Suppressor macrophage treated with lipopolysaccharide for 4 hours (primary cell): ENCODE measurements around the gene TNFSF12.
A peak's percentile ranks its signal among the peaks of the same experiment; 100 is the strongest.

Source experiments
- DNase-seq: peaks from one replicate; pipeline ENCODE4 v3.0.0-alpha.2; 2020

Gene TNFSF12

GRCh38 chr17:7549401-7550055 lies 670 bp downstream of the TNFSF12 start:
- DNase-seq, result no peak

GRCh38 chr17:7550344-7550743 lies 1.5 kb downstream of the TNFSF12 start:
- no peak for DNase-seq

GRCh38 chr17:7551396-7551795 lies 2.5 kb downstream of the TNFSF12 start:
- no peak for DNase-seq

GRCh38 chr17:7552621-7553051 lies 3.8 kb downstream of the TNFSF12 start:
- DNase-seq, result peak; percentile 91

- no peak for DNase-seq
These were observed 4.5 kb downstream of the TNFSF12 start for GRCh38 chr17:7553356-7553755.

- no peak for DNase-seq
These were observed 6.6 kb downstream of the TNFSF12 start for GRCh38 chr17:7555320-7555948.

- no peak for DNase-seq
These were observed 7.8 kb downstream of the TNFSF12 start for GRCh38 chr17:7556627-7557026.

- DNase-seq, result no peak
These were observed 8.4 kb downstream of the TNFSF12 start for GRCh38 chr17:7557147-7557764.

- peak; percentile 69 for DNase-seq
These were observed 9.1 kb downstream of the TNFSF12 start for GRCh38 chr17:7557775-7558543.

- peak; percentile 46 for DNase-seq
These were observed 9.9 kb downstream of the TNFSF12 start, which contains the start of gene TNFSF13 for GRCh38 chr17:7558544-7559319. Gene TNFSF13 (plus strand): TSS chr17:7558750. CDS start chr17:7559040, 290 bp downstream.

GRCh38 chr17:7559320-7560171 lies 10.7 kb downstream of the TNFSF12 start:
- no peak for DNase-seq

GRCh38 chr17:7560172-7561027 lies 11.5 kb downstream of the TNFSF12 start:
- peak; percentile 68 for DNase-seq

- peak; percentile 89 for DNase-seq
These were observed 12.2 kb downstream of the TNFSF12 start for GRCh38 chr17:7561028-7561575.

GRCh38 chr17:7561589-7562207 lies 12.8 kb downstream of the TNFSF12 start, which contains the start of gene SENP3:
Gene SENP3 (plus strand): TSS chr17:7561919. CDS start chr17:7563077, 1,158 bp downstream.
- peak; percentile 97 for DNase-seq

GRCh38 chr17:7562208-7562605 lies 13.3 kb downstream of the TNFSF12 start:
- DNase-seq, result no peak

- DNase-seq, result no peak
These were observed 14.4 kb downstream of the TNFSF12 start for GRCh38 chr17:7563115-7563869.

GRCh38 chr17:7569571-7569970 lies 20.7 kb downstream of the TNFSF12 start:
- DNase-seq, result no peak

GRCh38 chr17:7570351-7570750 lies 21.5 kb downstream of the TNFSF12 start:
- no peak for DNase-seq

- DNase-seq, result no peak
These were observed 23.4 kb downstream of the TNFSF12 start for GRCh38 chr17:7572338-7572587.
